GM18858 (cell line): Measurements from ENCODE around the gene ELK3.

ENCODE experiments used
- ATAC-seq: cut with Tn5 transposase; IDR thresholded peaks from one replicate; pipeline ENCODE4 v1.9.1; 2021; ENCODE audit not compliant: unreplicated experiment

Gene ELK3

GRCh38 chr12:96193725-96194575 is at the start of gene ELK3:
ELK3 (plus strand) TSS chr12:96194375.
- ATAC-seq: no peak

- ATAC-seq: no peak
Measured at GRCh38 chr12:96146747-96147146, 47.4 kb upstream of the ELK3 start.

- ATAC-seq: no peak
Measured at GRCh38 chr12:96150442-96150841, 43.7 kb upstream of the ELK3 start.

GRCh38 chr12:96152164-96152563 is 42.0 kb upstream of the ELK3 start:
- no peak for ATAC-seq

GRCh38 chr12:96153131-96153725 is 40.9 kb upstream of the ELK3 start:
- ATAC-seq: no peak

GRCh38 chr12:96155181-96155580 is 39.0 kb upstream of the ELK3 start:
- ATAC-seq: no peak

- ATAC-seq: no peak
Measured at GRCh38 chr12:96155781-96156180, 38.4 kb upstream of the ELK3 start.

GRCh38 chr12:96156211-96156610 is 38.0 kb upstream of the ELK3 start:
- no peak for ATAC-seq

- ATAC-seq: no peak
Measured at GRCh38 chr12:96157427-96157826, 36.7 kb upstream of the ELK3 start.

GRCh38 chr12:96164951-96165811 is 29.0 kb upstream of the ELK3 start:
- no peak for ATAC-seq

GRCh38 chr12:96166765-96167164 is 27.4 kb upstream of the ELK3 start:
- ATAC-seq: no peak

- no peak for ATAC-seq
Measured at GRCh38 chr12:96167492-96167891, 26.7 kb upstream of the ELK3 start.

- no peak for ATAC-seq
Measured at GRCh38 chr12:96170328-96170727, 23.8 kb upstream of the ELK3 start.

GRCh38 chr12:96170762-96171161 is 23.4 kb upstream of the ELK3 start:
- no peak for ATAC-seq

GRCh38 chr12:96171905-96172304 is 22.3 kb upstream of the ELK3 start:
- no peak for ATAC-seq

- ATAC-seq: no peak
Measured at GRCh38 chr12:96172981-96173380, 21.2 kb upstream of the ELK3 start.

- no peak for ATAC-seq
Measured at GRCh38 chr12:96176575-96176974, 17.6 kb upstream of the ELK3 start.

GRCh38 chr12:96177013-96177412 is 17.2 kb upstream of the ELK3 start:
- no peak for ATAC-seq

GRCh38 chr12:96183734-96184370 is 10.3 kb upstream of the ELK3 start:
- no peak for ATAC-seq

GRCh38 chr12:96185914-96186313 is 8.3 kb upstream of the ELK3 start:
- no peak for ATAC-seq

GRCh38 chr12:96186607-96187301 is 7.4 kb upstream of the ELK3 start:
- no peak for ATAC-seq
